ENCODE results near the gene EDA. TPM values are rescaled to one million over a fixed set of nuclear protein-coding genes. Genes with fewer than 3 reads are reported as not detected.
"Not testable (repeated sequence)": the region's sequence is repeated elsewhere in the genome, so short reads cannot be mapped to it uniquely, and the experiment has no call there.

EDA gene
- total RNA-seq, 1 experiment from 2014 or later = 1.1 TPM

DNA sequence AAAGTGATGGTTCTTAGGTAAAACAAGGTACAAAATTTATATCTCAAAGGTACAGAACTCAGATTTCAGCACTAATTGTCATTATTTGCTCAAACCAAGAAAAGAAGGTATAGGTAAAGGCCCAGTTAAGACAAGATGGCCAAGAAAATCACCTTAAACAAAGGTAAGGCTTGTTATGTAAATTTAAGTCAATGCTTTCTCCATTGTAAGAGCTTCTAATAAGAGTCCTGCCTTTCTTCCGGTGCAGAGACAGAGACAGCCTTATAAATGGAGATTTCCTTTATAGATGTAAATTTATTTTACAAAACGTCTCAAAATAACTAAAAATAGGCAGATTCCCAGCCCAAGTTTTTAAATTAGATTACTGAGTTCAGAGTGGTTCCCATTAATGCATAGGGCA lies 89.9 kb downstream of the EDA start:
- in situ Hi-C loops (cut with HindIII; ENCODE audit: low pct_unique_long_range_greater_than_20kb, low sequenced_read_pairs) = no loop called here
- no peak for DNase-seq (ENCODE audit: low read depth, low spot score)

DNA sequence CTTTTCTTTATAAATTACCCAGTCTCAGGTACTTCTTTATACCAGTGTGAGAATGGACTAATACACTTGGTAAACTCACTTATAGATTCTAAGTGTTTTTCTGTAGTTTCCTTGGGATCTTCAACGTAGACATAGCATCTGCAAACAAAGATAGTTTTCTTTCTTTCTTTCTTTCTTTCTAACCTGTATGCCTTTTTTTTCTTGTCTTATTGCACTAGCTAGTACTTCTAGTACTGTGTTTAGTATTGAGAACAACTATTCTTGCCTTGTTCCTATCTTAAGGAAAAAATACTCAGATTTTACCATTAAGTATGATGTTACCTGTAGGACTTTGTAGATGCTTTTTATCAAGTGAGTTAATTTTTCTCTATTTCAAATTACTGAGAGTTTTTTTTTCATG lies 102.2 kb downstream of the EDA start:
- in situ Hi-C loops (cut with HindIII; ENCODE audit: low pct_unique_long_range_greater_than_20kb, low sequenced_read_pairs) = no loop called here
- DNase-seq (ENCODE audit: low read depth, low spot score) = no peak

GRCh38 chrX:69724307-69724706 lies 108.4 kb downstream of the EDA start:
- in situ Hi-C loops (cut with HindIII; ENCODE audit: low pct_unique_long_range_greater_than_20kb, low sequenced_read_pairs) = no loop called here
- DNase-seq (ENCODE audit: low read depth, low spot score) = no peak

DNA sequence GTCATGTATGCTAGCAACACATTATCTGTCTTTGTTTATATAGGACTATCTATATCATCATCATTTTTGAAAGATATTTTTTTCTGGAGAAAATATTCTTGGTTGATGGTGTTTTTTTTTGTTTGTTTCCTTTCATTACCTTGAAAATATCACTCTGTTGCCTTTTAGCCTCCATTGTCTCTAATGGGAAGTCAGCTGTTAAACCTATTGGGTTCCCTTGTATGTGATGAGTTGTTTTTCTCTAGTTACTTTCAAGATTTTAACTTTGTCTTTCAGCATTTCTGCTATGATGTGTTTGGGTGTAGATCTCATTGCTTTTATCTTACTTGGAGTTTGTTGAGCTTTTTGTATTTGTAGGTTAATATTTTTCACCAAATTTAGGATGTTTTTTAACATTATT lies 124.4 kb downstream of the EDA start:
- no peak for DNase-seq (ENCODE audit: low read depth, low spot score)
- in situ Hi-C loops (cut with HindIII; ENCODE audit: low pct_unique_long_range_greater_than_20kb, low sequenced_read_pairs) = no loop called here

- DNase-seq (ENCODE audit: low read depth, low spot score) = no peak
- in situ Hi-C loops (cut with HindIII; ENCODE audit: low pct_unique_long_range_greater_than_20kb, low sequenced_read_pairs) = no loop called here
Measured at GRCh38 chrX:69741721-69742120, 125.8 kb downstream of the EDA start.

DNA sequence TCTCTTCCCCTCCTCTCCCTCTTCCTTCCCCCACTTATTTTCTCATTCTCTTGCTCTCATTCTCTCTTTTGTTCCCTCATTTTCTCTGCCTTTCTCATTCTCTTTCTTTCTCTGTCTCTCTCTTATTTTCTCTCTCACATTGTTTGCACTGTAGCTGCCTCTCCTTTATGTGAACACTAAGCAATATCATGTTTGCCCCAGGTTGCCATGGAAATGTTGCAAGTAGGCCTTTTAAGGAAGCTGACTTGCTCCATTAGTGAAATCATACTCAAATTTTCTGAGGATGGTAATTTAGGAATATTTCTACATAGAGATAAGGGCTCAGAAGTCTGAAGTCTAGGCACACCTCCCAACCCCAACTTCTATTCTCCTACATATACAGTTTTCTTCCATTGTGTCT lies 130.1 kb downstream of the EDA start:
- in situ Hi-C loops (cut with HindIII; ENCODE audit: low pct_unique_long_range_greater_than_20kb, low sequenced_read_pairs) = no loop called here
- DNase-seq (ENCODE audit: low read depth, low spot score) = no peak

DNA sequence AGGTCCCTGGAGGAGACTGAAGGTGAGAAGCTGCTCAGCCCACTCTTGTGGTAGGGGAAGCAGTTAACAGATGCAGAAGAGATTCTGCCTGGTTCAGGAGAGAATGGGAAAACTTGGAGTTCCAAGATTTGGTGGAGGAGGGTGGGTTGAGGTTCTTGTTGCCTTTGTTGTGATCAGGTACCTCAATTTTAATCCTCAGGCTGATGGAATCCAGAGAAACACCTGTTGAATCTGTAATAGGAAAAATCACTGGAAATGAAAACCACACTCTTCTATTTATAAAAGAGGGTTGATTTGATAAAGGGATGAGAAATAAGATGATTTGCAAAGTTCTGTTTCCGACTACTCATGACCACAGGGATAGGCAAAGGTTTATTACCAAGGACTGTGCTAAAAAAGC lies 132.1 kb downstream of the EDA start:
- no peak for DNase-seq (ENCODE audit: low read depth, low spot score)
- in situ Hi-C loops (cut with HindIII; ENCODE audit: low pct_unique_long_range_greater_than_20kb, low sequenced_read_pairs) = no loop called here

DNA sequence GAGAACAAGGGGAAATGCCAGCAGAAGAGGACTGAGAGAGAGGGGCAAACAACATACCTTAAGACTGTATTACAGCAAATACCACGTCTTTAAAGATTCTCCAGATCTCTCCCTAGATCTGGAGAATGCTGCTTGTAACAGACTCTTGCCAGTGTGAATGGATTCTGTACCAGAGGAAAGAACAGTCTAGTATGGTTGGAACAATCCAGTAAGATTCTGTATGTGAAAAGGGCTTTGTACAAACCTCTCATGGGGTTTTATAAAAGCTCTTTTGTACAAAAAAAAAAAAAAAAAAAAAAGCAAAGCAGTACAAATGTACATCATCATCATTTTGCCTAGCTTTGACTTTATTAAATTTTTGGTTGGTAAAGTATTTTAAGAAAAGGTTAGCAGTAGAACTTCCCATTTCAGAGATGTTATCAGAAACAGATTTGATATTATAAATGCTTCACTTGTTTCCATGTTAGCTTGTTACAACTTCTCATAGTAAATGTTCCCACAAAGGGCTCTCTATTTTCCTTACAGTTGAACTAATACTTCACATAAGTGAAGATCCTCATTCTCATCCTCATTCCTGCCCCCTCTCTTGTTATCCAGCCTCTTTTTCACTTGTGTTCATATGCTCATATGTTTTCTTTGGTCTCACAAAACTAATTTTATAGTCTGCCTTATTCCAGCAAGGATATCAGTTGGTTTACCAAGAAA lies 144.2 kb downstream of the EDA start:
- peak; percentile 62 for DNase-seq (ENCODE audit: low read depth, low spot score)
- in situ Hi-C loops (cut with HindIII; ENCODE audit: low pct_unique_long_range_greater_than_20kb, low sequenced_read_pairs) = no loop called here

GRCh38 chrX:69761633-69762032 lies 145.7 kb downstream of the EDA start:
- DNase-seq (ENCODE audit: low read depth, low spot score) = no peak

GRCh38 chrX:69762340-69762739 lies 146.4 kb downstream of the EDA start:
- no peak for DNase-seq (ENCODE audit: low read depth, low spot score)
- in situ Hi-C loops (cut with HindIII; ENCODE audit: low pct_unique_long_range_greater_than_20kb, low sequenced_read_pairs) = no loop called here

More at GRCh38 chrX:69761633-69762032, 145.7 kb downstream of the EDA start:
- in situ Hi-C loops (cut with HindIII; ENCODE audit: low pct_unique_long_range_greater_than_20kb, low sequenced_read_pairs) = no loop called here

- in situ Hi-C loops (cut with HindIII; ENCODE audit: low pct_unique_long_range_greater_than_20kb, low sequenced_read_pairs) = no loop called here
- no peak for DNase-seq (ENCODE audit: low read depth, low spot score)
Measured at GRCh38 chrX:69793260-69793935, 177.5 kb downstream of the EDA start.

- in situ Hi-C loops (cut with HindIII; ENCODE audit: low pct_unique_long_range_greater_than_20kb, low sequenced_read_pairs) = no loop called here
- DNase-seq (ENCODE audit: low read depth, low spot score) = no peak
Measured at GRCh38 chrX:69795702-69796101, 179.8 kb downstream of the EDA start.

DNA sequence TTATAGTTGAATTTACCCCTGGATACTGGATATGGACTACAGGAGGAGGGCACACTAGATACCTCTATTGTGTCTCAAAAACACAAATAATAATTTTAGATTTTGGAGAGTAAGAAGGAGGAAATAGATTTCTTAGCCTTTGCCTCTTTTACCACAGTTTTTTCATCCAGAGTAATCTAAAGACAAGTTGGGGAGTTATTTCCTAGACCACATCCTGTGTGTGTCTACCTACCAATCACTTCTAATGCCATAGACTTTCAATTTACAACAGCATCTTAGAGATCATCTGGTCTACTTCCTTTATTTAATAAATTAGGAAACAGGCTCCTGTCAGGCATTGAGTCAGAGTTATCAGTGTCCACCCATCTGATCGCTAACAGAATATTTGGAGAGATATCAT lies 191.5 kb downstream of the EDA start:
- DNase-seq (ENCODE audit: low read depth, low spot score) = no peak
- in situ Hi-C loops (cut with HindIII; ENCODE audit: low pct_unique_long_range_greater_than_20kb, low sequenced_read_pairs) = no loop called here

- in situ Hi-C loops (cut with HindIII; ENCODE audit: low pct_unique_long_range_greater_than_20kb, low sequenced_read_pairs) = no loop called here
- no peak for DNase-seq (ENCODE audit: low read depth, low spot score)
Measured at GRCh38 chrX:69808375-69808774, 192.5 kb downstream of the EDA start.

DNA sequence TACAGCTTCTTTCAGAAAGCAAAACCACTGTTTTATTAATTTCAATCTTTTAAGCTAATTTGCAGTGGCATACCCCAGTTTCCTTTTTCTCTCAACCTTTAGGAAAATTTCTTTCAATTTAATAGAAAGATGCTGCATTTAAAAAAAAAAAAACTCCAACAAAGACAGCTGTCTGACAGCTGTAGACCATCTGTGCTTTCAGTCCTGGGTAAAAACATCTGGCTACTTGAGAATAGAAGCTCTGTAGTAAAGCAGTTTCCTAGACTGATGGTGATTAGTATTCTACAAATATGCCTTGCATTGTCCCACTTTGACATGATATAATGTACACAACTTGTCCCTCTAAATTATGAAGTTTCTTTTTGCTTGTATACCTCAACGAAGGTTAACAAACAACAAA lies 197.8 kb downstream of the EDA start:
- no peak for DNase-seq (ENCODE audit: low read depth, low spot score)
- in situ Hi-C loops (cut with HindIII; ENCODE audit: low pct_unique_long_range_greater_than_20kb, low sequenced_read_pairs) = no loop called here

- no peak for DNase-seq (ENCODE audit: low read depth, low spot score)
- in situ Hi-C loops (cut with HindIII; ENCODE audit: low pct_unique_long_range_greater_than_20kb, low sequenced_read_pairs) = no loop called here
Measured at GRCh38 chrX:69815063-69815462, 199.2 kb downstream of the EDA start.

GRCh38 chrX:69815519-69815918 lies 199.6 kb downstream of the EDA start:
- in situ Hi-C loops (cut with HindIII; ENCODE audit: low pct_unique_long_range_greater_than_20kb, low sequenced_read_pairs) = no loop called here
- no peak for DNase-seq (ENCODE audit: low read depth, low spot score)

- in situ Hi-C loops (cut with HindIII; ENCODE audit: low pct_unique_long_range_greater_than_20kb, low sequenced_read_pairs) = no loop called here
- no peak for DNase-seq (ENCODE audit: low read depth, low spot score)
Measured at GRCh38 chrX:69844636-69845035, 228.7 kb downstream of the EDA start.

DNA sequence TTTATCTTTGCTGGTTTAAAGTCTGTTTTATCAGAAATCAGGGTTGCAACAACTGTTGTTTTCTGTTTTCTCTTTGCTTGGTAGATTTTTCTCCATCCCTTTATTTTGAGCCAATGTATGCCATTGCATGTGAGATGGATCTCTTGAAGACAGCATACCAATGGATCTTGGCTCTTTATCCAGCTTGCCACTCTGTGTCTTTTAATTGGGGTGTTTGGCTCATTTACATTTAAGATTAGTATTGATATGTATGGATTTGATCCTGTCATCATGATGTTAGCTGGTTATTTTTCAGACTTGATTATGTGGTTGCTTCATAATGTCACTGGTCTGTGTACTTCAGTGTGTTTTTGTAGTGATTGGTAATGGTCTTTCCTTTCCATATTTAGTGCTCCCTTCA lies 244.1 kb downstream of the EDA start:
- in situ Hi-C loops (cut with HindIII; ENCODE audit: low pct_unique_long_range_greater_than_20kb, low sequenced_read_pairs); DNase-seq (ENCODE audit: low read depth, low spot score): not testable (repeated sequence)

Data from SK-MEL-5 (cell line).